Cardiac septum (tissue), 1 donor: ENCODE data around the gene PDE8B. TPM values are rescaled to one million over a fixed set of nuclear protein-coding genes. Genes with fewer than 3 reads are reported as not detected.

Source experiments
- DNase-seq: peaks from one replicate; pipeline ENCODE4 v3.0.0-alpha.2; 2020; ENCODE audit warnings: low spot score
- intact Hi-C: fragments of 100-400 bp; cut with DNase I; formaldehyde crosslinking; loops from one replicate; pipeline ENCODE4 v1.14.0; 2022
- long read RNA-seq: library from polyadenylated mRNA; unstranded; transcript quantifications from one replicate; pipeline ENCODE4 v2.0.0, GENCODE V29; 2021
- total RNA-seq: library from RNA; stranded (reverse); fragmentation: NEBNext Ultra II Directional; extraction: Animal tissue kit (Norgen Biotek cat#: 25700); gene quantifications from one replicate; pipeline ENCODE4 v1.2.1, GENCODE V29; 2021
- donor health status: DM: no; HTN: no; CAD: no.

PDE8B gene
- total RNA-seq = 5.7 TPM
- long read RNA-seq, full-length matches to known transcripts = 2 of 7 reads
- long read RNA-seq, partial matches to known transcripts = 2 of 7 reads
- long read RNA-seq, other reads (novel, unspliced or antisense) = 3 of 7 reads

GRCh38 chr5:77210091-77210963 lies at the start of gene PDE8B:
PDE8B (plus strand) TSS chr5:77210680; CDS start chr5:77210926, 246 bp downstream.
- DNase-seq = no peak
- intact Hi-C loops = loop anchor here (5.0 kb wide), 1 partner anchor 63 kb away; no protein-coding TSS in a partner anchor

GRCh38 chr5:77163453-77163852 lies 47.0 kb upstream of the PDE8B start:
- intact Hi-C loops = no loop called here

GRCh38 chr5:77167063-77167462 lies 43.4 kb upstream of the PDE8B start:
- intact Hi-C loops = loop anchor here (5.0 kb wide), 1 partner anchor 80 kb away; the partner anchor contains the start of gene ZBED3
- no peak for DNase-seq

More at GRCh38 chr5:77163453-77163852, 47.0 kb upstream of the PDE8B start:
- no peak for DNase-seq

- intact Hi-C loops = loop anchor here (5.0 kb wide), 1 partner anchor 80 kb away; the partner anchor contains the start of gene ZBED3
- DNase-seq = no peak
Measured at GRCh38 chr5:77167695-77168121, 42.8 kb upstream of the PDE8B start.

GRCh38 chr5:77168161-77168878 lies 42.2 kb upstream of the PDE8B start:
- intact Hi-C loops = loop anchor here (5.0 kb wide), 1 partner anchor 81 kb away; the partner anchor contains the start of gene ZBED3
- DNase-seq = peak; percentile 85

GRCh38 chr5:77168879-77169244 lies 41.6 kb upstream of the PDE8B start:
- intact Hi-C loops = loop anchor here (5.0 kb wide), 1 partner anchor 82 kb away; the partner anchor contains the start of gene ZBED3
- DNase-seq = no peak

GRCh38 chr5:77170196-77170890 lies 40.1 kb upstream of the PDE8B start:
- intact Hi-C loops = no loop called here

GRCh38 chr5:77171141-77171910 lies 39.2 kb upstream of the PDE8B start:
- no peak for DNase-seq
- intact Hi-C loops = no loop called here

More at GRCh38 chr5:77170196-77170890, 40.1 kb upstream of the PDE8B start:
- no peak for DNase-seq

GRCh38 chr5:77172713-77173328 lies 37.7 kb upstream of the PDE8B start:
- DNase-seq = no peak
- intact Hi-C loops = no loop called here

GRCh38 chr5:77174526-77174925 lies 36.0 kb upstream of the PDE8B start:
- DNase-seq = no peak
- intact Hi-C loops = no loop called here

GRCh38 chr5:77175231-77175630 lies 35.2 kb upstream of the PDE8B start:
- DNase-seq = no peak
- intact Hi-C loops = no loop called here

GRCh38 chr5:77176429-77176828 lies 34.1 kb upstream of the PDE8B start:
- DNase-seq = no peak
- intact Hi-C loops = no loop called here

GRCh38 chr5:77177576-77177975 lies 32.9 kb upstream of the PDE8B start:
- intact Hi-C loops = no loop called here
- DNase-seq = no peak

GRCh38 chr5:77180167-77181081 lies 30.1 kb upstream of the PDE8B start:
- intact Hi-C loops = no loop called here
- no peak for DNase-seq

GRCh38 chr5:77181173-77181572 lies 29.3 kb upstream of the PDE8B start:
- DNase-seq = no peak

GRCh38 chr5:77181596-77182304 lies 28.7 kb upstream of the PDE8B start:
- DNase-seq = no peak
- intact Hi-C loops = no loop called here

More at GRCh38 chr5:77181173-77181572, 29.3 kb upstream of the PDE8B start:
- intact Hi-C loops = no loop called here

- DNase-seq = no peak
- intact Hi-C loops = no loop called here
Measured at GRCh38 chr5:77182367-77182766, 28.1 kb upstream of the PDE8B start.
